HepG2 (cell line): ENCODE measurements around the gene SAMD10. TPM values are rescaled to one million over a fixed set of nuclear protein-coding genes. Genes with fewer than 3 reads are reported as not detected.

Experiments used
- ATF7 ChIP-seq, 2 experiments: fragments of 450-650 bp in 1 of 2; sonication (generic) in 1 of 2; formaldehyde crosslinking in 1 of 2; IDR thresholded peaks; 2 replicates each; pipeline versions ENCODE4 v1.4.0 to v1.6.1; 2016 to 2020; ENCODE audit warnings: antibody characterized with exemption in 1 of 2, mild to moderate bottlenecking in 1 of 2, missing genetic modification reagents in 1 of 2
- CBX2 ChIP-seq, 2 experiments: fragments of 200-600 bp in 1 of 2; sonication (generic); formaldehyde crosslinking in 1 of 2; IDR thresholded peaks; 2 replicates each; pipeline versions ENCODE4 v1.7.0 to v1.8.1; 2018 to 2022; ENCODE audit warnings: low read depth in 2 of 2, low read length in 1 of 2, mild to moderate bottlenecking in 1 of 2, missing genetic modification reagents in 1 of 2
- GABPB1 ChIP-seq: IDR thresholded peaks from 2 replicates; pipeline ENCODE4 v1.6.1; 2016; ENCODE audit warnings: mild to moderate bottlenecking, missing genetic modification reagents, moderate library complexity, missing compliant biosample characterization
- GZF1 ChIP-seq: sonication (generic); formaldehyde crosslinking; IDR thresholded peaks from 2 replicates; pipeline ENCODE4 v1.5.1; 2020; ENCODE audit warnings: mild to moderate bottlenecking, missing genetic modification reagents
- HES4 ChIP-seq: sonication (generic); formaldehyde crosslinking; IDR thresholded peaks from 2 replicates; pipeline ENCODE4 v1.9.0; 2021; ENCODE audit warnings: mild to moderate bottlenecking, missing genetic modification reagents, borderline replicate concordance
- HHEX ChIP-seq: IDR thresholded peaks from 2 replicates; pipeline ENCODE4 v1.6.1; 2016; ENCODE audit warnings: control low read depth
- MAFF ChIP-seq: IDR thresholded peaks from 2 replicates; pipeline ENCODE4 v1.6.1; 2011; ENCODE audit warnings: low read depth, low read length, improper control_type of control experiment
- SOX6 ChIP-seq, 2 experiments: fragments of 450-650 bp in 1 of 2; sonication (generic) in 1 of 2; formaldehyde crosslinking in 1 of 2; IDR thresholded peaks; 2 replicates each; pipeline versions ENCODE4 v1.4.0 to v1.6.1; 2017 to 2020; ENCODE audit warnings: antibody characterized with exemption in 1 of 2, mild to moderate bottlenecking in 1 of 2, missing genetic modification reagents in 1 of 2
- TP53 ChIP-seq: sonication (generic); formaldehyde crosslinking; conservative IDR thresholded peaks from 2 replicates; pipeline ENCODE4 v1.4.0; 2020; ENCODE audit warnings: missing genetic modification reagents
- YY1 ChIP-seq: IDR thresholded peaks from 2 replicates; pipeline ENCODE4 v1.6.1; 2011; ENCODE audit warnings: low read length, low read depth, moderate library complexity, mild to moderate bottlenecking; ENCODE audit not compliant: insufficient read depth, insufficient replicate concordance
- ZEB1 ChIP-seq: IDR thresholded peaks from 2 replicates; pipeline ENCODE4 v1.6.1; 2012; ENCODE audit warnings: mild to moderate bottlenecking, low read depth, inconsistent platforms; ENCODE audit not compliant: insufficient replicate concordance
- ZFX ChIP-seq: sonication (generic); formaldehyde crosslinking; IDR thresholded peaks from 2 replicates; pipeline ENCODE4 v1.4.0; 2020; ENCODE audit warnings: mild to moderate bottlenecking, low read depth, missing genetic modification reagents, moderate library complexity
- ZNF17 ChIP-seq: sonication (generic); formaldehyde crosslinking; IDR thresholded peaks from 2 replicates; pipeline ENCODE4 v1.5.0; 2020; ENCODE audit warnings: mild to moderate bottlenecking, missing genetic modification reagents
- ZNF318 ChIP-seq: sonication (generic); formaldehyde crosslinking; IDR thresholded peaks from 2 replicates; pipeline ENCODE4 v1.4.0; 2020; ENCODE audit warnings: mild to moderate bottlenecking, missing genetic modification reagents
- ZNF329 ChIP-seq: sonication (generic); formaldehyde crosslinking; IDR thresholded peaks from 2 replicates; pipeline ENCODE4 v1.9.0; 2021; ENCODE audit warnings: low read depth, mild to moderate bottlenecking, missing genetic modification reagents
- ZNF549 ChIP-seq: sonication (generic); formaldehyde crosslinking; IDR thresholded peaks from 2 replicates; pipeline ENCODE4 v1.5.0; 2020; ENCODE audit warnings: missing genetic modification reagents
- ZNF557 ChIP-seq: sonication (generic); formaldehyde crosslinking; IDR thresholded peaks from 2 replicates; pipeline ENCODE4 v1.4.0; 2020; ENCODE audit warnings: missing genetic modification reagents
- ZNF607 ChIP-seq: sonication (generic); formaldehyde crosslinking; IDR thresholded peaks from 2 replicates; pipeline ENCODE4 v1.5.1; 2020; ENCODE audit warnings: missing genetic modification reagents, mild to moderate bottlenecking, borderline replicate concordance
- ZNF652 ChIP-seq: IDR thresholded peaks from 2 replicates; pipeline ENCODE4 v1.6.1; 2016; ENCODE audit warnings: low read depth, borderline replicate concordance
- ZNF674 ChIP-seq: sonication (generic); formaldehyde crosslinking; IDR thresholded peaks from 2 replicates; pipeline ENCODE4 v1.5.0; 2020; ENCODE audit warnings: low read depth, mild to moderate bottlenecking, missing genetic modification reagents
- ZNF777 ChIP-seq: sonication (generic); formaldehyde crosslinking; IDR thresholded peaks from 2 replicates; pipeline ENCODE4 v1.4.0; 2020; ENCODE audit warnings: missing genetic modification reagents
- polyA plus RNA-seq, 8 experiments: library from polyadenylated mRNA; depleted of rRNA in 3 of 8; stranded (reverse) in 7 of 8; unstranded in 1 of 8; fragments of >200 nt; fragmentation: Illumina TruSeq in 4 of 8; extraction: Trizol in 4 of 8; gene quantifications; 2 replicates each; pipeline versions ENCODE4 v1.2.1 to v1.2.3, GENCODE V29; 2011 to 2016; ENCODE audit warnings: low read depth in 4 of 8, missing spikeins in 1 of 8, mixed read lengths in 1 of 8; ENCODE audit not compliant: insufficient read depth in 1 of 8
- total RNA-seq, 5 experiments: library from RNA; depleted of rRNA; stranded (reverse); fragments of >200 nt; fragmentation: Illumina TruSeq; extraction: Trizol; gene quantifications; 2 replicates each; pipeline ENCODE4 v1.2.3, GENCODE V29; 2016; ENCODE audit warnings: low read depth in 1 of 5

Gene SAMD10
- total and polyA plus RNA-seq, 2 of the 13 experiments (the other 11 are each of a cell fraction or from before 2014, with no cell fraction given): 6.1 to 11.0 TPM

GRCh38 chr20:64023361-64024140 is 44.1 kb upstream of the SAMD10 start (continued):
- TF ChIP-seq ZNF652 (CRISPR knock-in tag) (no peak; the same call in 1 of the 2 replicates), GZF1 (no peak), ZNF674 (CRISPR knock-in tag) (no peak), HHEX (CRISPR knock-in tag) (no peak), ATF7 (IDR thresholded peaks at IDR 0.05) (no peak), ATF7 (CRISPR knock-in tag; IDR thresholded peaks at IDR 0.05) (no peak; the same call in 1 of the 2 replicates), ZEB1 (no peak), ZNF557 (CRISPR knock-in tag) (no peak), ZNF17 (no peak), SOX6 (IDR thresholded peaks at IDR 0.05) (no peak), SOX6 (CRISPR knock-in tag; IDR thresholded peaks at IDR 0.05) (no peak), ZNF318 (peak; percentile 62; the same call in 1 of the 2 replicates), GABPB1 (CRISPR knock-in tag) (0 out of 2 replicates have a peak, but pooled peaks have one; percentile 16), ZNF607 (CRISPR knock-in tag) (no peak), ZNF777 (CRISPR knock-in tag) (no peak), MAFF (no peak), ZFX (CRISPR knock-in tag) (no peak), TP53 (CRISPR knock-in tag) (no peak), ZNF329 (no peak), CBX2 (IDR thresholded peaks at IDR 0.05; ENCODE audit: low read depth, low read length) (no peak), CBX2 (CRISPR knock-in tag; IDR thresholded peaks at IDR 0.05; ENCODE audit: low read depth) (no peak), ZNF549 (CRISPR knock-in tag) (no peak), HES4 (CRISPR knock-in tag) (no peak), YY1 (peak; percentile 67)
